Measurements from ENCODE around the gene ADAMTS2. TPM values are rescaled to one million over a fixed set of nuclear protein-coding genes. Genes with fewer than 3 reads are reported as not detected.

The ADAMTS2 gene
- total RNA-seq, 1 donor from 2014 or later: not detected

DNA sequence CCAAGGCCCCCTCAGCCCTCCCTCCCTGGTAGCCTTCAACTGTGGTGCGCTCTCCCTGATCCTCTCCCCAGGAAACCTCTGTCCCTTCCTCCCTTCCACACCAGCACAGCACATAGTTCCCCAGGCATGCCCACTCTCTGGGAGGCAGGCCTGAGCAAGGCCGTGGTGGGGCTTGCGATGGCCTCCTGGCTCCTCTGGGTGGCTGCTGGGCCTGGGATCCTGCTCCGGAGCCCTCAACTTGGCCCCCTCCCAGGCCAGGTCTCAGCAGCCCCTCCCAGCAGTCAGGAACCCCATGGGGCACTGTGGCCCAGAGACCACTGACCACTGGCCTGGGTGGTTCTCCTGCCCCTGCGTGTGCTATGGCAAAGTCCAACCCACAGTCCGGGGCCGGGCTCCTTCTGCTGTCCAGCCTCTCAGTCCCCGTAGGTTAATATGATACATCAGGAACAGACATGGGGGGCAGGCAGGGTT, 159.3 kb downstream of the ADAMTS2 start:
- Mint-ChIP-seq H3K27me3 (peaks cover 10% of the 10 kb centered on the region), H3K36me3 (ENCODE audit: low read depth) (no peaks in the 10 kb centered on the region), H3K9me3 (no peaks in the 10 kb centered on the region), H3K4me3 (no peak overlapping the region), H3K27ac (no peak overlapping the region), H3K4me1 (no peaks in the 10 kb centered on the region)
- DNase-seq: no peak
- TF ChIP-seq, protein P1, sequence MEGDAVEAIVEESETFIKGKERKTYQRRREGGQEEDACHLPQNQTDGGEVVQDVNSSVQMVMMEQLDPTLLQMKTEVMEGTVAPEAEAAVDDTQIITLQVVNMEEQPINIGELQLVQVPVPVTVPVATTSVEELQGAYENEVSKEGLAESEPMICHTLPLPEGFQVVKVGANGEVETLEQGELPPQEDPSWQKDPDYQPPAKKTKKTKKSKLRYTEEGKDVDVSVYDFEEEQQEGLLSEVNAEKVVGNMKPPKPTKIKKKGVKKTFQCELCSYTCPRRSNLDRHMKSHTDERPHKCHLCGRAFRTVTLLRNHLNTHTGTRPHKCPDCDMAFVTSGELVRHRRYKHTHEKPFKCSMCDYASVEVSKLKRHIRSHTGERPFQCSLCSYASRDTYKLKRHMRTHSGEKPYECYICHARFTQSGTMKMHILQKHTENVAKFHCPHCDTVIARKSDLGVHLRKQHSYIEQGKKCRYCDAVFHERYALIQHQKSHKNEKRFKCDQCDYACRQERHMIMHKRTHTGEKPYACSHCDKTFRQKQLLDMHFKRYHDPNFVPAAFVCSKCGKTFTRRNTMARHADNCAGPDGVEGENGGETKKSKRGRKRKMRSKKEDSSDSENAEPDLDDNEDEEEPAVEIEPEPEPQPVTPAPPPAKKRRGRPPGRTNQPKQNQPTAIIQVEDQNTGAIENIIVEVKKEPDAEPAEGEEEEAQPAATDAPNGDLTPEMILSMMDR (IDR thresholded peaks at IDR 0.05): no peak
- ChIA-PET POLR2A (no interaction called here), CTCF (no interaction called here)
- ATAC-seq (ENCODE audit: low read depth): no peak
- intact Hi-C loops (cut with micrococcal nuclease): no loop called here

DNA sequence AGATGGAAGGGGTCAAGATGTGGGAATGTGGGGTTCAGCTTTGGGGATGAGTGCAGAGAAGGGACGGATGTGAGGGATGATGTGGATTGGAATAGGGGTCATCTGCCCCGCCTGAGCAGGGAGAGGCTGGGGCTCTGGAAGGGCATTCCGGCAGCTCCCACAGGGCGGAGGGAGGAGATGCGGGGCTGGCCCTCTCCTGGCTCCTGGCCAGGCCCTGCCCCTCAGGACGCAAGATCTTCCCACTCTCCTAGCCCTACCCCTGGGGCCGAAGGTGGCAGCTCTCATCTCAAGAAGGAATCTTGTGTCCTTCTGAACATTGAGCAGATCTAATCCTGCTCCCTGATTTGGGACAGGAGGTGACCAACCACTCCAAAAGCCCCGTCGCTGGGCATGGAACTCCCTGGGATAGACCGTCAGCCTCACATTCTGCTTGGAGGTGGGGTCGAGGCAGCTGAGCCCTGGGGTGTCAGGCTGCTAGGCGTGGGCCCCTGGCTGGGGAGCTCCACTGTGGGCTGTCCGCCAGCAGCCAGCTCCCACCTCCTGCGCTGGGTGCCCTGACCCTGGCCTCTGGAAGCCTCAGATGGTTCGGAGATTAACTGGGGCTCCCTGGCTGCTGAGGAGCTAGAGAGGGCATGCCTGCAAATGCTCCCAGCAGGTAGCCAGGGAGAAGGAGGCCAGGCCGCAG, 159.9 kb downstream of the ADAMTS2 start:
- no peaks in the 10 kb centered on the region for H3K4me1 Mint-ChIP-seq
- intact Hi-C loops (cut with micrococcal nuclease): no loop called here
- DNase-seq (no peak), ATAC-seq (ENCODE audit: low read depth) (no peak)
- peaks cover 14% of the 10 kb centered on the region for H3K27me3 Mint-ChIP-seq
- no peaks in the 10 kb centered on the region for H3K36me3 Mint-ChIP-seq (ENCODE audit: low read depth)
- TF ChIP-seq, protein P1 (IDR thresholded peaks at IDR 0.05): no peak
- no peaks in the 10 kb centered on the region for H3K9me3 Mint-ChIP-seq
- ChIA-PET CTCF (no interaction called here), POLR2A (no interaction called here)
- H3K27ac Mint-ChIP-seq: no peak overlapping the region
- H3K4me3 Mint-ChIP-seq: no peak overlapping the region

DNA sequence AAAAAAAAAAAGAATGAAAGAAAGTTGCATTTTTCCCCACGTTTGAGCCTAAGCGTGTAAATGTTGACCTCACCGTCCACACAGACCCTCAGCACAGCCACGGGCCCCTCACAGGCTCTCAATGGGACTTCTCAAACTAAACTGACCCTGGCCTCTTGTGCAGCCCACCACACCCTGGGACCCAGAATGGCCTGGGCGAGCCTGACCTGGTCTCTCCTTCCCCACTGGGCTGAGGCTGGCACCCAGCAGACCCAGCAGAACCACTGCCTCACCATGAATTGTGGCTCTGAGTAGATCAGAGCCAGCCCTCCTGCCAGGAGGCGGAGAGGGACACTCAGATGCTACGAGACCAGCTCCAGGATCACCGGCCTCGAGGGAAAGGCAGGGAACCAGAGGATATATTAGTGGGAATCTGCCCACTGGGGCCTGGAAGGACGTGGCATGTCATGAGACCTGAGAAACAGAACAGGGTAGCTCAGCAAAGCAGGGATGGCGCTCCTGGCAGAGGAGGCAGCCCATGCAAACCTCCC, 160.7 kb downstream of the ADAMTS2 start:
- H3K9me3 Mint-ChIP-seq: no peaks in the 10 kb centered on the region
- intact Hi-C loops (cut with micrococcal nuclease): no loop called here
- ChIA-PET CTCF (no interaction called here), POLR2A (no interaction called here)
- no peak for ATAC-seq (ENCODE audit: low read depth)
- H3K27me3 Mint-ChIP-seq: peaks cover 15% of the 10 kb centered on the region
- TF ChIP-seq, protein P1 (IDR thresholded peaks at IDR 0.05): no peak
- no peak for DNase-seq
- H3K4me3 Mint-ChIP-seq: no peak overlapping the region
- H3K36me3 Mint-ChIP-seq (ENCODE audit: low read depth): no peaks in the 10 kb centered on the region
- H3K4me1 Mint-ChIP-seq: no peaks in the 10 kb centered on the region
- no peak overlapping the region for H3K27ac Mint-ChIP-seq

GRCh38 chr5:179183481-179183880, 161.8 kb downstream of the ADAMTS2 start:
- no peak for ATAC-seq (ENCODE audit: low read depth)
- Mint-ChIP-seq H3K27ac (no peak overlapping the region), H3K4me3 (no peak overlapping the region), H3K27me3 (peaks cover 15% of the 10 kb centered on the region), H3K36me3 (ENCODE audit: low read depth) (no peaks in the 10 kb centered on the region), H3K9me3 (peaks cover 4% of the 10 kb centered on the region), H3K4me1 (no peaks in the 10 kb centered on the region)
- intact Hi-C loops (cut with micrococcal nuclease): no loop called here
- TF ChIP-seq, protein P1 (IDR thresholded peaks at IDR 0.05): no peak
- ChIA-PET POLR2A (no interaction called here), CTCF (no interaction called here)
- DNase-seq: no peak

DNA sequence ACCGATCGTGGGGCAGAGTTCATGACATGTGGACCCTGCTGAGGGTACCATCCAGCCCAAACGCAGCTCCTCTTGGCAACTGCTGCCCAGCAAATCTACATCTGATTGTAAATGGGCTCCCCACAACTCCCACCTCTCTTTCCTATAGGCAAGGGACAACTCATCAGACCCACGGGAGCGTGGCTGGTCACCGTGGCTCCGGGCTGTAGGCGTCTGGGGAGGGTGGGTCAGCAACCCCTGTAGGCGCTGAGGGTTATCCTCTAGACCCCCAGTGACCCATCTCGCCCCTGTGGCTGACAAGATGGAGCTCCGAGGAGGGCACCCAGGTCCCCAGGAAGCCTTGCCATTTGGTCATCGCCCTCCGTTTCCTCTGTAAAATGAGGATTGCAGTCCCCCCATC, 162.7 kb downstream of the ADAMTS2 start:
- ATAC-seq (ENCODE audit: low read depth) (no peak), DNase-seq (no peak)
- no peaks in the 10 kb centered on the region for H3K4me1 Mint-ChIP-seq
- H3K9me3 Mint-ChIP-seq: peaks cover 5% of the 10 kb centered on the region
- peaks cover 17% of the 10 kb centered on the region for H3K27me3 Mint-ChIP-seq
- ChIA-PET CTCF (no interaction called here), POLR2A (no interaction called here)
- TF ChIP-seq, protein P1 (IDR thresholded peaks at IDR 0.05): no peak
- intact Hi-C loops (cut with micrococcal nuclease): no loop called here
- no peak overlapping the region for H3K27ac Mint-ChIP-seq
- H3K4me3 Mint-ChIP-seq: no peak overlapping the region
- no peaks in the 10 kb centered on the region for H3K36me3 Mint-ChIP-seq (ENCODE audit: low read depth)

Data from activated B cell treated with CpG ODN at 0.5 μM for 24 hours (primary cell).